Immature natural killer cell (primary cell): ENCODE results near the gene PTPRR. TPM values are rescaled to one million over a fixed set of nuclear protein-coding genes. Genes with fewer than 3 reads are reported as not detected.

ENCODE experiments used
- DNase-seq, 3 donors: peaks; one replicate each; pipeline ENCODE4 v3.0.0; 2022; ENCODE audit warnings: mixed read lengths in 1 of 3
- H3K27ac Mint-ChIP-seq, 6 donors: one replicate each; pipeline ENCODE4 v1.8.0; 2020; ENCODE audit warnings: mixed read lengths in 6 of 6, mild to moderate bottlenecking in 5 of 6, inconsistent platforms in 4 of 6, moderate library complexity in 3 of 6
- H3K27me3 Mint-ChIP-seq, 3 donors: one replicate each; pipeline ENCODE4 v1.8.0; 2020 to 2021; ENCODE audit warnings: low read depth in 3 of 3, mild to moderate bottlenecking in 3 of 3, mixed read lengths in 3 of 3, moderate library complexity in 3 of 3, inconsistent platforms in 1 of 3
- H3K36me3 Mint-ChIP-seq, 3 donors: one replicate each; pipeline ENCODE4 v1.8.0; 2020; ENCODE audit warnings: mixed read lengths in 3 of 3, inconsistent platforms in 2 of 3, mild to moderate bottlenecking in 2 of 3
- H3K4me1 Mint-ChIP-seq, 2 donors: one replicate each; pipeline ENCODE4 v1.8.0; 2020; ENCODE audit warnings: inconsistent platforms in 2 of 2, mild to moderate bottlenecking in 2 of 2, mixed read lengths in 2 of 2, moderate library complexity in 1 of 2
- H3K4me3 Mint-ChIP-seq, 5 donors: one replicate each; pipeline ENCODE4 v1.8.0; 2020; ENCODE audit warnings: mild to moderate bottlenecking in 5 of 5, mixed read lengths in 5 of 5, inconsistent platforms in 3 of 5, moderate library complexity in 3 of 5
- H3K9me3 Mint-ChIP-seq, 6 donors: one replicate each; pipeline ENCODE4 v1.8.0; 2020; ENCODE audit warnings: mild to moderate bottlenecking in 6 of 6, mixed read lengths in 6 of 6, inconsistent platforms in 4 of 6, moderate library complexity in 3 of 6
- polyA plus RNA-seq, 3 donors: library from polyadenylated mRNA; unstranded; fragments of 300-500 nt; fragmentation: Illumina TruSeq; gene quantifications; one replicate each; pipeline ENCODE4 v1.2.3, GENCODE V29; 2021

The PTPRR gene
- polyA plus RNA-seq = 1 to 10 TPM; 2.7 to 7.8 (median 3.0) TPM

DNA sequence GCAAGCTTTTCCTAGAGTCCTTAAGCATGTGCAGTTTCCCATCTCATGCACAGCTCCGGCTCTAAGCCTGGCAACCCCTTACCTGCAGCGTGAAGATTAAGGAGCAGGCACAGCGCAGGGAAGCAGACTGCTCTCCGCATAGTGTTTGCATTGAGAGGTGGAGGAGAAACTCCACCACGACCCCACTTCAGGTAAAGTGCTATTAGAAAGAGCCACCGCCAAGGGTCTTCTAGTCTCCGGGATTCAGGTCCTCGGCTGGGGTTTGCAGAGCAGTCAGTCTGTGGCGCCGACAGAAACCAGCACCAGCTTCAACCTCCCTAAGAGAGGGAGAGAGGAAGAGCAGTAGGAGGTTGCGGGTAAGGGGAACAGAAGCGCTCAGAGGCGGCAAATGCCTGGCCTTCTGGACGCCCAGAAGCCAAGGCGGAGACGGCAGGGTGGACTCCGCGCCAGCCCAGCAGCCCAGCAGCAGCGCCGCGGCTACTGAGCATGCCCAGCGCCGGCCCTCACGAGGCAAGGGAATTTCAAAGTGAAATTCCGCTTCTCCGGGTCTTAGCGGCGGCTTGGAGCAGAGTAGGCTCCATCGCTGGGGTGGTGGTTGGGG is at the start of gene PTPRR:
Gene PTPRR, minus strand, starts transcription at position 488 of the 601 bp plus-strand sequence. Its CDS starts 348 bp downstream, at position 140.
- DNase-seq = no peak
- H3K9me3 Mint-ChIP-seq = peaks cover 0 to 10% (median 4%) of the 10 kb centered on the region in 6 donors
- peaks cover 0 to 3% (median 0%) of the 10 kb centered on the region in 3 donors for H3K27me3 Mint-ChIP-seq
- no peaks in the 10 kb centered on the region for H3K4me1 Mint-ChIP-seq
- no peak within 1 kb of the TSS for H3K27ac Mint-ChIP-seq
- H3K4me3 Mint-ChIP-seq = no peak within 1 kb of the TSS
- peaks cover 0 to 4% (median 0%) of the 10 kb centered on the region in 3 donors for H3K36me3 Mint-ChIP-seq

GRCh38 chr12:70966996-70967790 is 46.7 kb upstream of the PTPRR start:
- Mint-ChIP-seq H3K27me3 (peaks cover 0 to 6% (median 0%) of the 10 kb centered on the region in 3 donors), H3K4me3 (no peak overlapping the region), H3K27ac (no peak overlapping the region), H3K36me3 (no peaks in the 10 kb centered on the region), H3K9me3 (peaks cover 3 to 10% (median 5%) of the 10 kb centered on the region in 6 donors), H3K4me1 (no peaks in the 10 kb centered on the region)
- DNase-seq = no peak

GRCh38 chr12:70966046-70966445 is 45.5 kb upstream of the PTPRR start:
- Mint-ChIP-seq H3K36me3 (no peaks in the 10 kb centered on the region), H3K4me1 (no peaks in the 10 kb centered on the region), H3K27ac (no peak overlapping the region), H3K4me3 (no peak overlapping the region), H3K9me3 (peaks cover 3 to 10% (median 4%) of the 10 kb centered on the region in 6 donors), H3K27me3 (peaks cover 0 to 6% (median 0%) of the 10 kb centered on the region in 3 donors)
- no peak for DNase-seq

DNA sequence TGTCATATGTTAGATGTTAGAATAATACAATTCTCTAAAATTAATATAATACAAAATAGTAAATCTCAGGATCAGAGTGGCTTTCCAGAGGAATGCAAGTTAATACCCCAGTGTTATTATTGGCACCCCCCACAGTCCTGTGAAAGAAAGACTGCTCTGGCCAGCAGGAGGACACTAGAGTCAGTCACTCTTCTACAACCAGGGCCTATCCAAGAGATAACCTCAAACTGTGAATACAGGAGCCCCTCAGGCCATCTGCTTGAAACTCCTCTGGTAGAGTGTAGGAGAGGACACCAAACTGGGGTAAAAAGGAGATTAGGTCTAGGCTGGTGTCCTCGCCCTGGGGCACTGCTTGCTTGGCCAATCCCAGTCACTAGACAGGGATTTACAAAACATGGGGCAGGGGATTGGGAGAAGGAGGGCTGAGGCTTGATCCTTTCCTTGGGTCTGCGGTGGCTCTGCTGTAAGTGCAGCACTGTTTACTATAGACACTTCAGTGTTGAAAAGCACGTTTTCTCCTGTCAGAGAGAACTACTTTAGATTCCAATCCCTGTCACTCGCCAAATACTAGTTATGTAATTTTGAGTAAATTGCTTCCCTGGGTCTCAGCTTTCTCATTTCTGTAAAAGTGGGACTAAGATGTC is 44.5 kb upstream of the PTPRR start:
- Mint-ChIP-seq H3K4me3 (no peak overlapping the region), H3K36me3 (no peaks in the 10 kb centered on the region), H3K27ac (no peak overlapping the region), H3K4me1 (no peaks in the 10 kb centered on the region), H3K27me3 (peaks cover 0 to 4% (median 0%) of the 10 kb centered on the region in 3 donors), H3K9me3 (peaks cover 2 to 10% (median 3%) of the 10 kb centered on the region in 6 donors)
- no peak for DNase-seq

- peaks cover 0 to 5% (median 0%) of the 10 kb centered on the region in 3 donors for H3K27me3 Mint-ChIP-seq
Observed at GRCh38 chr12:70963081-70963660, 42.6 kb upstream of the PTPRR start.

DNA sequence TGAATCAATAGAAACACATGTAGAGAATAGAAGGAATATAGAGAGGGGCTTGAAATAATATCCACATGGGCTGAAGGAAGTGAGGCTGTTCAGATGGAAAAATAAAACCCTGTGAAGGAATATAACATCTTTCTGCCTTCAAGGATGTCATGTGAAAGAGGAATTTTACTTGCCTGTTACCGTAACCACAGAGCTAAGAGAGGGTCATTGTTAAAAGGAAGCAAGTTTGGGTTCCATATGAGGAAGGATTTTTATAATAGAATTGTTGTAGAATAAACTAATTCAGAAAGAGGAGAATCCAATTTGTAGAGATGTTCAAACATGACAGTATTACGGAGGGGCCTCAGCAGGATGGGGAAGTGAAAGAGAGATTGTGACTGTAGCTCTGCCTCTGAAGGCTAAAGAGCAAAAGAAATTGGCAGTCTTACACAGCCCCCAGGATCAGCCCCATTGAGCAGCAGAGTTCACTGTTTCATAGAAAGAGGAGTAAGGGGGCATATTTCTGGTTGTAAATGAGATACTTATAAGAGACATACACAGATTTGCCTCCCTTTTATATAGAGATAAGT is 41.8 kb upstream of the PTPRR start:
- no peaks in the 10 kb centered on the region for H3K4me1 Mint-ChIP-seq
- peaks cover 0 to 11% (median 4%) of the 10 kb centered on the region in 6 donors for H3K9me3 Mint-ChIP-seq
- no peak overlapping the region for H3K4me3 Mint-ChIP-seq
- no peak overlapping the region for H3K27ac Mint-ChIP-seq
- no peaks in the 10 kb centered on the region for H3K36me3 Mint-ChIP-seq
- DNase-seq = no peak
- peaks cover 0 to 5% (median 0%) of the 10 kb centered on the region in 3 donors for H3K27me3 Mint-ChIP-seq

More at GRCh38 chr12:70963081-70963660, 42.6 kb upstream of the PTPRR start:
- H3K27ac Mint-ChIP-seq = no peak overlapping the region
- no peaks in the 10 kb centered on the region for H3K36me3 Mint-ChIP-seq
- H3K4me3 Mint-ChIP-seq = no peak overlapping the region
- no peaks in the 10 kb centered on the region for H3K4me1 Mint-ChIP-seq
- DNase-seq = no peak
- H3K9me3 Mint-ChIP-seq = peaks cover 0 to 11% (median 4%) of the 10 kb centered on the region in 6 donors

GRCh38 chr12:70960484-70960883 is 39.9 kb upstream of the PTPRR start:
- Mint-ChIP-seq H3K4me3 (no peak overlapping the region), H3K36me3 (no peaks in the 10 kb centered on the region), H3K27ac (no peak overlapping the region), H3K27me3 (peaks cover 0 to 5% (median 0%) of the 10 kb centered on the region in 3 donors), H3K4me1 (no peaks in the 10 kb centered on the region), H3K9me3 (peaks cover 0 to 20% (median 6%) of the 10 kb centered on the region in 6 donors)
- DNase-seq = no peak

- H3K27me3 Mint-ChIP-seq = peaks cover 0 to 2% (median 0%) of the 10 kb centered on the region in 3 donors
- no peaks in the 10 kb centered on the region for H3K4me1 Mint-ChIP-seq
- no peak overlapping the region for H3K4me3 Mint-ChIP-seq
- no peak for DNase-seq
- H3K36me3 Mint-ChIP-seq = no peaks in the 10 kb centered on the region
- H3K9me3 Mint-ChIP-seq = peaks cover 0 to 16% (median 5%) of the 10 kb centered on the region in 6 donors
- no peak overlapping the region for H3K27ac Mint-ChIP-seq
Observed at GRCh38 chr12:70955415-70955814, 34.9 kb upstream of the PTPRR start.

- H3K4me3 Mint-ChIP-seq = no peak overlapping the region
- H3K4me1 Mint-ChIP-seq = no peaks in the 10 kb centered on the region
- no peak overlapping the region for H3K27ac Mint-ChIP-seq
- no peaks in the 10 kb centered on the region for H3K36me3 Mint-ChIP-seq
- no peaks in the 10 kb centered on the region for H3K27me3 Mint-ChIP-seq
- DNase-seq = no peak
- peaks cover 0 to 12% (median 3%) of the 10 kb centered on the region in 6 donors for H3K9me3 Mint-ChIP-seq
Observed at GRCh38 chr12:70950451-70950850, 29.9 kb upstream of the PTPRR start.

DNA sequence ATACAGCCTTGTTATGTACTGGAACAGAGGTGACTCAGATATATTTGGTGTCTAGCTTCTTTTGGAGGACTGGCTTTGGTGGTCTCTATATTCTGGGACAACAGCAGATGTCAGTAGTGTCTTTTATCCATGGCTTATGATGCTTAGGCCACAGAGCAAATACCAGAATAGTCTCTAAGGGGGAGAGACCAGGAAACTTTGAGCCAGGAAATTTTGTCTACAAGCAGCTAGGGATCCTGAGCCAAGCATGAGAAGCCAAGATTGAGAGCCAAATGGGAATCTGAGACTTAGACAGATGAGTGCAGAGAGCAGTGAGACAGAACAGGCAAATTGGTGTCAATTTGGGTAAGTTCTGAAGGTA is 28.4 kb upstream of the PTPRR start:
- H3K27ac Mint-ChIP-seq = no peak overlapping the region
- H3K9me3 Mint-ChIP-seq = peaks cover 0 to 14% (median 4%) of the 10 kb centered on the region in 6 donors
- H3K4me3 Mint-ChIP-seq = no peak overlapping the region
- no peaks in the 10 kb centered on the region for H3K4me1 Mint-ChIP-seq
- H3K36me3 Mint-ChIP-seq = no peaks in the 10 kb centered on the region
- no peak for DNase-seq
- no peaks in the 10 kb centered on the region for H3K27me3 Mint-ChIP-seq

- Mint-ChIP-seq H3K9me3 (peaks cover 0 to 14% (median 4%) of the 10 kb centered on the region in 6 donors), H3K27ac (no peak overlapping the region), H3K36me3 (no peaks in the 10 kb centered on the region), H3K4me1 (no peaks in the 10 kb centered on the region), H3K4me3 (no peak overlapping the region), H3K27me3 (no peaks in the 10 kb centered on the region)
- no peak for DNase-seq
Observed at GRCh38 chr12:70948236-70948975, 27.9 kb upstream of the PTPRR start.

GRCh38 chr12:70936203-70936813 is 15.8 kb upstream of the PTPRR start:
- Mint-ChIP-seq H3K9me3 (peaks cover 0 to 4% (median 0%) of the 10 kb centered on the region in 6 donors), H3K27me3 (no peaks in the 10 kb centered on the region), H3K4me3 (no peak overlapping the region), H3K4me1 (no peaks in the 10 kb centered on the region), H3K27ac (no peak overlapping the region), H3K36me3 (no peaks in the 10 kb centered on the region)
- no peak for DNase-seq

- Mint-ChIP-seq H3K4me1 (no peaks in the 10 kb centered on the region), H3K4me3 (no peak overlapping the region), H3K36me3 (no peaks in the 10 kb centered on the region), H3K27me3 (no peaks in the 10 kb centered on the region), H3K27ac (no peak overlapping the region), H3K9me3 (peaks cover 0 to 4% (median 0%) of the 10 kb centered on the region in 6 donors)
- no peak for DNase-seq
Observed at GRCh38 chr12:70933133-70933532, 12.6 kb upstream of the PTPRR start.
